Ovary (tissue), 3 donors: ENCODE data around the gene TSPO.

ENCODE experiments used
- POLR2A ChIP-seq: fragments of 450-650 bp; IDR thresholded peaks from one replicate; pipeline ENCODE4 v1.6.1; 2017; ENCODE audit warnings: antibody characterized with exemption, mild to moderate bottlenecking, moderate library complexity
- TF ChIP-seq, protein P1 (sequence below), 3 donors: fragments of 450-650 bp in 2 of 3; fragments of 200-600 bp in 1 of 3; IDR thresholded peaks; one replicate each; pipeline versions ENCODE4 v1.5.1 to v1.8.0; 2016 to 2022; ENCODE audit warnings: antibody characterized with exemption in 3 of 3, mild to moderate bottlenecking in 1 of 3
- donor health status: DM: no; HTN: no; CAD: no.

DNA sequence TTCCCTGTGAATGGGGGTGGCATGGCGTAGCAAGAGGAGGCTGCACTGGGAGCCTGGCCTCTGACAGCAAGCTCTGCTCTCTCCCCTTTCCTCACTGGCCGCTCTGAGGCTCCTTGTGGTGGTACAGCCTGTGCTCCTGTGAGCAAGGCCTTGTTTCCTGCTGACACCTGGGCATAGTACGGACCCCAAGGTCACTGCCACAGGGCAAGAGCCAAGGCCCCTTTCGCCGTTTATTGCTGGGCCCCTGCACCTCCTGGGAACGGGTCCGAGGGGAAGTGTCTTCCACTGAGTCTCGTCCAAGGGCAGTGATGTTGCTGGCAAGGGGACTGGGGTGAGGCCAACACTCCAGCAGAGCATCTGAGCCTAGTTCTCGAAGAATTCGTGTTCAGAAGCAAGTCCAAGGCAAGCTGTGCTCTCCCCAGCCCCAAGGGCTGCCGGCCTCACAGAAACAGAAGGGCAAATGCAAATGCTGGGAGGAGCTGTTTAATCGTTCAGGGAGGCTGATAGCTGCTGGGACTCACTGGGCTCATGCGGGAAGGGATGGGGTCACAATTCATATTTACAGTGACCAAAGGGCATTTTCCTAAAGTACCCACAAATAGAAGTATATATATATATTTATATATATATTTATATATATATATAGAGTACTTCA, 51.5 kb downstream of the TSPO start:
- TF ChIP-seq, protein P1, sequence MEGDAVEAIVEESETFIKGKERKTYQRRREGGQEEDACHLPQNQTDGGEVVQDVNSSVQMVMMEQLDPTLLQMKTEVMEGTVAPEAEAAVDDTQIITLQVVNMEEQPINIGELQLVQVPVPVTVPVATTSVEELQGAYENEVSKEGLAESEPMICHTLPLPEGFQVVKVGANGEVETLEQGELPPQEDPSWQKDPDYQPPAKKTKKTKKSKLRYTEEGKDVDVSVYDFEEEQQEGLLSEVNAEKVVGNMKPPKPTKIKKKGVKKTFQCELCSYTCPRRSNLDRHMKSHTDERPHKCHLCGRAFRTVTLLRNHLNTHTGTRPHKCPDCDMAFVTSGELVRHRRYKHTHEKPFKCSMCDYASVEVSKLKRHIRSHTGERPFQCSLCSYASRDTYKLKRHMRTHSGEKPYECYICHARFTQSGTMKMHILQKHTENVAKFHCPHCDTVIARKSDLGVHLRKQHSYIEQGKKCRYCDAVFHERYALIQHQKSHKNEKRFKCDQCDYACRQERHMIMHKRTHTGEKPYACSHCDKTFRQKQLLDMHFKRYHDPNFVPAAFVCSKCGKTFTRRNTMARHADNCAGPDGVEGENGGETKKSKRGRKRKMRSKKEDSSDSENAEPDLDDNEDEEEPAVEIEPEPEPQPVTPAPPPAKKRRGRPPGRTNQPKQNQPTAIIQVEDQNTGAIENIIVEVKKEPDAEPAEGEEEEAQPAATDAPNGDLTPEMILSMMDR (IDR thresholded peaks at IDR 0.05) = no peak
- no peak for TF ChIP-seq POLR2A
